ENCODE data around the gene CLCN3. TPM values are rescaled to one million over a fixed set of nuclear protein-coding genes. Genes with fewer than 3 reads are reported as not detected.

Gene CLCN3
- total and polyA plus RNA-seq, 2 experiments from 2014 or later, result 14.9 to 38.4 TPM

- TF ChIP-seq EZH2 (IDR thresholded peaks at IDR 0.05; ENCODE audit: borderline replicate concordance) (no peak), EZH2phosphoT487 (IDR thresholded peaks at IDR 0.05; ENCODE audit: low read depth, severe bottlenecking, unreplicated experiment) (no peak)
- 59% methylated on average over 4 of the region's 4 CpGs for WGBS (ENCODE audit: low lambda C conversion rate, missing lambda C conversion rate)
Measured at GRCh38 chr4:169761846-169762245, 141.5 kb downstream of the CLCN3 start.

DNA sequence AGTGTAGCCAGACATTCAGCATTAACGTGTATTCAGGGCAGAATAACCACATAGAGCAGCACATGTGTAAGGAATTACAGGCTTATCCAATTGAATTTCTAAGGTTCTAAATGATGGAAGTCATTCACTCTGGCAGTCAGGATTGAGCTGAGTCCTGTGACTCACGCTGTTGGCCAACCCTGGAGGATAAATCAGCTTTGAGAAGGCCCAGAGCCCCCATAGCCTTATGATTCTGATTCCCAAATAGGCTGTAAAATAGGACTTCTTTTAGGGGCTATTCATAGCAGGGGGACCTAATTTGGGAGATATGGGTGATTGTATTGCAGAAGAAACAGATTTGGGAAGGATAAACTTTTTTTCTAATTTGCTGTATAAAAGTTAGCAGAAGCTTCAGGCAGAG lies 145.5 kb downstream of the CLCN3 start:
- no peaks in the 10 kb centered on the region for H3K36me3 ChIP-seq (replicated peaks; ENCODE audit: insufficient read depth, low read depth)
- H3K4me3 ChIP-seq, result no peak overlapping the region
- H2AFZ ChIP-seq, result no peak overlapping the region
- peaks cover 8% of the 10 kb centered on the region for H3K4me1 ChIP-seq (ENCODE audit: insufficient read depth)
- no peak for DNase-seq (ENCODE audit: low spot score)
- TF ChIP-seq EZH2phosphoT487 (IDR thresholded peaks at IDR 0.05; ENCODE audit: low read depth, severe bottlenecking, unreplicated experiment) (no peak), EZH2 (IDR thresholded peaks at IDR 0.05; ENCODE audit: borderline replicate concordance) (no peak), CTCF (IDR thresholded peaks at IDR 0.05; ENCODE audit: poor library complexity) (no peak)
- H3K9me2 ChIP-seq (replicated peaks; ENCODE audit: insufficient read depth), result no peaks in the 10 kb centered on the region
- no peaks in the 10 kb centered on the region for H3K27me3 ChIP-seq
- 54% methylated on average over 2 of the region's 2 CpGs for WGBS (ENCODE audit: low lambda C conversion rate, missing lambda C conversion rate)
- H3K9me3 ChIP-seq (ENCODE audit: low read depth), result no peaks in the 10 kb centered on the region
- H4K20me1 ChIP-seq (ENCODE audit: insufficient read depth, poor library complexity, severe bottlenecking), result no peaks in the 10 kb centered on the region
- H3K79me2 ChIP-seq, result no peaks in the 10 kb centered on the region
- H3K27ac ChIP-seq, result no peak overlapping the region
- H3K4me2 ChIP-seq, result no peak overlapping the region

More at GRCh38 chr4:169761846-169762245, 141.5 kb downstream of the CLCN3 start:
- Histone ChIP-seq H3K36me3 (replicated peaks; ENCODE audit: insufficient read depth, low read depth) (no peaks in the 10 kb centered on the region), H3K9me3 (ENCODE audit: low read depth) (no peaks in the 10 kb centered on the region), H3K79me2 (peaks cover under 1% of the 10 kb centered on the region), H4K20me1 (ENCODE audit: insufficient read depth, poor library complexity, severe bottlenecking) (no peaks in the 10 kb centered on the region), H3K27me3 (no peaks in the 10 kb centered on the region), H3K4me3 (no peak overlapping the region), H2AFZ (no peak overlapping the region), H3K4me2 (no peak overlapping the region), H3K27ac (no peak overlapping the region), H3K4me1 (ENCODE audit: insufficient read depth) (peaks cover under 1% of the 10 kb centered on the region), H3K9me2 (replicated peaks; ENCODE audit: insufficient read depth) (no peaks in the 10 kb centered on the region)
- DNase-seq (ENCODE audit: low spot score), result no peak

- WGBS (ENCODE audit: low lambda C conversion rate, missing lambda C conversion rate), result 69% methylated on average over 3 of the region's 3 CpGs
- TF ChIP-seq CTCF (IDR thresholded peaks at IDR 0.05; ENCODE audit: poor library complexity) (no peak), EZH2phosphoT487 (IDR thresholded peaks at IDR 0.05; ENCODE audit: low read depth, severe bottlenecking, unreplicated experiment) (no peak), EZH2 (IDR thresholded peaks at IDR 0.05; ENCODE audit: borderline replicate concordance) (no peak)
- H3K36me3 ChIP-seq (replicated peaks; ENCODE audit: insufficient read depth, low read depth), result no peaks in the 10 kb centered on the region
- no peak for DNase-seq (ENCODE audit: low spot score)
- H3K4me1 ChIP-seq (ENCODE audit: insufficient read depth), result peaks cover 8% of the 10 kb centered on the region
- H3K27ac ChIP-seq, result no peak overlapping the region
- no peaks in the 10 kb centered on the region for H3K27me3 ChIP-seq
- no peaks in the 10 kb centered on the region for H3K9me3 ChIP-seq (ENCODE audit: low read depth)
- H3K79me2 ChIP-seq, result no peaks in the 10 kb centered on the region
- no peak overlapping the region for H3K4me3 ChIP-seq
- no peak overlapping the region for H3K4me2 ChIP-seq
- H2AFZ ChIP-seq, result no peak overlapping the region
- no peaks in the 10 kb centered on the region for H3K9me2 ChIP-seq (replicated peaks; ENCODE audit: insufficient read depth)
- no peaks in the 10 kb centered on the region for H4K20me1 ChIP-seq (ENCODE audit: insufficient read depth, poor library complexity, severe bottlenecking)
Measured at GRCh38 chr4:169766741-169767140, 146.4 kb downstream of the CLCN3 start.

DNA sequence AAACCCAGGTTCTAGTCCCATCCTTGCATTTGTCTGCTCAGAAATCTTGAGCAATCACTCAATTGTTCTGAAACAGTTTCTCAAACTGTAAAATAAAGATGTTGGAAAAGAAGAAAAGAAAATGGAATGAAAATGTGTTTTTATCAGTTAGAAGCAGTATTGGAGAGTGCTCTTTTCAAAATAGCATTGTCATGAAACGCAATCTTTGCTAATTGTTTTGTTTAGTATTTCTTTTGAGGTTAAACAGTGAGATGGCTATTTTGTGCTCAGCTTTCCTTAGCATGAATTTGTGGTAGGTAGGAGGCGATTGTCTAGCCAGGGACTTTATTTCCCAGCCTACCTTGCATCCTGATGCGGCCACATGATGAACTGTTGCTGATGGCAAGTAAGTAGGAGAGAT lies 148.0 kb downstream of the CLCN3 start:
- H3K79me2 ChIP-seq, result no peaks in the 10 kb centered on the region
- no peak overlapping the region for H2AFZ ChIP-seq
- no peak for DNase-seq (ENCODE audit: low spot score)
- no peak overlapping the region for H3K4me2 ChIP-seq
- H3K27ac ChIP-seq, result no peak overlapping the region
- no peaks in the 10 kb centered on the region for H3K9me3 ChIP-seq (ENCODE audit: low read depth)
- no peak for TF ChIP-seq EZH2 (IDR thresholded peaks at IDR 0.05; ENCODE audit: borderline replicate concordance)
- TF ChIP-seq CTCF (IDR thresholded peaks at IDR 0.05; ENCODE audit: poor library complexity), result no peak
- TF ChIP-seq EZH2phosphoT487 (IDR thresholded peaks at IDR 0.05; ENCODE audit: low read depth, severe bottlenecking, unreplicated experiment), result no peak
- no peak overlapping the region for H3K4me3 ChIP-seq
- no peaks in the 10 kb centered on the region for H3K9me2 ChIP-seq (replicated peaks; ENCODE audit: insufficient read depth)
- no peaks in the 10 kb centered on the region for H3K36me3 ChIP-seq (replicated peaks; ENCODE audit: insufficient read depth, low read depth)
- H4K20me1 ChIP-seq (ENCODE audit: insufficient read depth, poor library complexity, severe bottlenecking), result no peaks in the 10 kb centered on the region
- peaks cover 8% of the 10 kb centered on the region for H3K4me1 ChIP-seq (ENCODE audit: insufficient read depth)
- WGBS (ENCODE audit: low lambda C conversion rate, missing lambda C conversion rate), result 91% methylated on average over 3 of the region's 3 CpGs
- H3K27me3 ChIP-seq, result no peaks in the 10 kb centered on the region
